K562 (cell line): Measurements from ENCODE around the gene SEC31A.

ENCODE experiments used
- EP300 ChIP-seq: IDR thresholded peaks from 2 replicates; pipeline ENCODE4 v1.6.1; 2012; ENCODE audit warnings: low read length, improper control_type of control experiment
- ILF3 ChIP-seq: fragments of 450-650 bp; IDR thresholded peaks from 2 replicates; pipeline ENCODE4 v1.6.1; 2018; ENCODE audit warnings: antibody characterized with exemption, mild to moderate bottlenecking, moderate library complexity, borderline replicate concordance
- MED1 ChIP-seq: sonication (generic); formaldehyde crosslinking; IDR thresholded peaks from 2 replicates; pipeline ENCODE4 v1.8.1; 2023; ENCODE audit warnings: missing genetic modification reagents, borderline replicate concordance
- NFIX ChIP-seq: fragments of 250-450 bp; sonication (Bioruptor Pico); IDR thresholded peaks from 2 replicates; pipeline ENCODE4 v1.4.0; 2020; ENCODE audit warnings: low read depth, mild to moderate bottlenecking, moderate library complexity
- SIRT6 ChIP-seq: IDR thresholded peaks from one replicate; pipeline ENCODE4 v1.6.1; 2012; ENCODE audit warnings: low read depth, mild to moderate bottlenecking, control low read depth, inconsistent platforms, low read length, moderate library complexity
- TRIM24 ChIP-seq, 2 experiments: fragments of 450-650 bp; IDR thresholded peaks; 2 replicates each; pipeline ENCODE4 v1.6.1; 2016

- TF ChIP-seq NFIX (CRISPR knock-in tag), result no peak
- no peak for TF ChIP-seq MED1 (CRISPR knock-in tag)
- TF ChIP-seq EP300, result no peak
- TF ChIP-seq SIRT6, result no peak
- TF ChIP-seq ILF3, result no peak
- no peak for TF ChIP-seq TRIM24 (IDR thresholded peaks at IDR 0.05)
Observed at GRCh38 chr4:82782626-82783345, 108.2 kb downstream of the SEC31A start.
